Gastrocnemius medialis (tissue), 4 donors: Measurements from ENCODE around the gene RYK. TPM values are rescaled to one million over a fixed set of nuclear protein-coding genes. Genes with fewer than 3 reads are reported as not detected.

ENCODE experiments used
- ATAC-seq, 2 donors: fragments of 150-250 bp; one replicate each; pipeline ENCODE4 v1.9.1; 2016
- DNase-seq, 2 donors: peaks; one replicate each; pipeline ENCODE4 v3.0.0-alpha.2; 2019
- H3K27ac ChIP-seq, 4 donors: fragments of 200-600 bp; sonication (generic); 1 replicate in 1 of 4; 2 replicates in 3 of 4; pipeline ENCODE4 v1.5.1; 2016 to 2018; ENCODE audit warnings: mild to moderate bottlenecking in 2 of 4, moderate library complexity in 1 of 4
- H3K27me3 ChIP-seq, 3 donors: fragments of 200-600 bp; sonication (generic) in 2 of 3; 1 replicate in 1 of 3; 2 replicates in 2 of 3; pipeline versions ENCODE4 v1.5.1 to v1.6.0; 2016 to 2019; ENCODE audit warnings: mild to moderate bottlenecking in 1 of 3, moderate library complexity in 1 of 3
- H3K36me3 ChIP-seq, 2 donors: fragments of 200-600 bp; sonication (generic) in 1 of 2; one replicate each; pipeline ENCODE4 v1.5.1; 2017 to 2018
- H3K4me1 ChIP-seq, 2 donors: fragments of 200-600 bp; sonication (generic) in 1 of 2; one replicate each; pipeline ENCODE4 v1.5.1; 2016 to 2017; ENCODE audit warnings: mild to moderate bottlenecking in 2 of 2
- H3K4me3 ChIP-seq, 4 donors: fragments of 200-600 bp; sonication (generic) in 3 of 4; 1 replicate in 1 of 4; 2 replicates in 3 of 4; pipeline ENCODE4 v1.5.1; 2016 to 2019; ENCODE audit warnings: mild to moderate bottlenecking in 2 of 4
- H3K9me3 ChIP-seq, 3 donors: fragments of 200-600 bp; sonication (generic) in 2 of 3; 1 replicate in 1 of 3; 2 replicates in 2 of 3; pipeline ENCODE4 v1.5.1; 2016 to 2019
- CTCF ChIP-seq, 5 experiments: fragments of 450-650 bp in 3 of 5; fragments of 200-600 bp in 2 of 5; sonication (generic) in 2 of 5; IDR thresholded peaks in 4 of 5; conservative IDR thresholded peaks in 1 of 5; 1 replicate in 4 of 5; 2 replicates in 1 of 5; pipeline ENCODE4 v1.5.1; 2016 to 2019; ENCODE audit warnings: antibody characterized with exemption in 5 of 5, mild to moderate bottlenecking in 3 of 5, moderate library complexity in 3 of 5
- POLR2A ChIP-seq, 2 donors: fragments of 450-650 bp; IDR thresholded peaks; one replicate each; pipeline ENCODE4 v1.6.1; 2017; ENCODE audit warnings: antibody characterized with exemption in 2 of 2, mild to moderate bottlenecking in 2 of 2, moderate library complexity in 2 of 2
- in situ Hi-C, 4 donors: fragments of 200-750 bp; cut with MboI; loops; one replicate each; pipeline versions ENCODE4 v1.15.0 to v1.8.0; 2017; ENCODE audit warnings: low sequenced_read_pairs in 4 of 4
- intact Hi-C: fragments of 100-400 bp; cut with DNase I; formaldehyde crosslinking; loops from one replicate; pipeline ENCODE4 v1.15.1; 2023; ENCODE audit warnings: low total_unique reads
- total RNA-seq, 4 donors: library from RNA; depleted of rRNA; stranded (reverse); fragments of >200 nt; gene quantifications; one replicate each; pipeline versions ENCODE4 v1.1.0 to v1.2.3, GENCODE V29; 2016

Gene RYK
- total RNA-seq, 4 donors from 2014 or later, result 25.8 to 42.4 (median 35.0) TPM

GRCh38 chr3:134296616-134297015 is 46.0 kb upstream of the RYK start:
- TF ChIP-seq POLR2A (IDR thresholded peaks at IDR 0.05) (no peak), CTCF (IDR thresholded peaks at IDR 0.05 in 4 of 5, conservative IDR thresholded peaks at IDR 0.05 in 1 of 5) (no peak)
- intact Hi-C loops (no loop called here), in situ Hi-C loops (no loop called here)
- Histone ChIP-seq H3K27ac (no peak overlapping the region), H3K9me3 (no peaks in the 10 kb centered on the region), H3K36me3 (no peaks in the 10 kb centered on the region), H3K4me3 (no peak overlapping the region), H3K4me1 (peaks cover 3 to 5% of the 10 kb centered on the region in 2 donors), H3K27me3 (no peaks in the 10 kb centered on the region)
- no peak for DNase-seq
- ATAC-seq, result no peak

- H3K27ac ChIP-seq, result no peak overlapping the region
- H3K36me3 ChIP-seq, result no peaks in the 10 kb centered on the region
- H3K9me3 ChIP-seq, result no peaks in the 10 kb centered on the region
- intact Hi-C loops, result no loop called here
- no peaks in the 10 kb centered on the region for H3K27me3 ChIP-seq
- peaks cover 8 to 10% of the 10 kb centered on the region in 2 donors for H3K4me1 ChIP-seq
- no peak for TF ChIP-seq CTCF (IDR thresholded peaks at IDR 0.05 in 4 of 5, conservative IDR thresholded peaks at IDR 0.05 in 1 of 5)
- no peak for TF ChIP-seq POLR2A (IDR thresholded peaks at IDR 0.05)
- no peak for DNase-seq
- no peak for ATAC-seq
- in situ Hi-C loops, result no loop called here
- H3K4me3 ChIP-seq, result no peak overlapping the region
Observed at GRCh38 chr3:134295930-134296329, 45.3 kb upstream of the RYK start.

GRCh38 chr3:134294302-134295280 is 43.9 kb upstream of the RYK start:
- H3K9me3 ChIP-seq, result no peaks in the 10 kb centered on the region
- DNase-seq, result no peak
- in situ Hi-C loops (no loop called here), intact Hi-C loops (loop anchor here (5.0 kb wide), 1 partner anchor 42 kb away; the partner anchor contains the start of gene RYK)
- H3K27ac ChIP-seq, result no peak overlapping the region
- ATAC-seq, result no peak
- no peak overlapping the region for H3K4me3 ChIP-seq
- peaks cover 8 to 13% of the 10 kb centered on the region in 2 donors for H3K4me1 ChIP-seq
- TF ChIP-seq CTCF (IDR thresholded peaks at IDR 0.05 in 4 of 5, conservative IDR thresholded peaks at IDR 0.05 in 1 of 5) (no peak), POLR2A (IDR thresholded peaks at IDR 0.05) (no peak)
- H3K36me3 ChIP-seq, result no peaks in the 10 kb centered on the region
- no peaks in the 10 kb centered on the region for H3K27me3 ChIP-seq

- DNase-seq (peak; percentile 74 to 92), ATAC-seq (peak; percentile 96 to 97)
- no peak for TF ChIP-seq CTCF (IDR thresholded peaks at IDR 0.05 in 4 of 5, conservative IDR thresholded peaks at IDR 0.05 in 1 of 5)
- TF ChIP-seq POLR2A (IDR thresholded peaks at IDR 0.05), result no peak
- intact Hi-C loops, result loop anchor here (5.0 kb wide), 1 partner anchor 39 kb away; the partner anchor contains the start of gene RYK
- in situ Hi-C loops, result no loop called here
- Histone ChIP-seq H3K36me3 (no peaks in the 10 kb centered on the region), H3K27ac (peak overlapping the region; percentile 43 to 73 (median 66)), H3K4me1 (peaks cover 8 to 13% of the 10 kb centered on the region in 2 donors), H3K4me3 (no peak overlapping the region), H3K27me3 (no peaks in the 10 kb centered on the region), H3K9me3 (no peaks in the 10 kb centered on the region)
Observed at GRCh38 chr3:134291319-134292254, 40.9 kb upstream of the RYK start.
